LNCaP clone FGC (cell line): ENCODE data around the gene ABCC5.

Experiments
- DNase-seq: peaks from one replicate; pipeline ENCODE4 v3.0.0-alpha.2; 2011; ENCODE audit warnings: low read depth
- H3K4me3 ChIP-seq: 2 replicates; pipeline ENCODE4 v1.5.1; 2011; ENCODE audit warnings: mild to moderate bottlenecking, low read depth, low read length, control low read depth
- TF ChIP-seq, protein P1 (sequence below): IDR thresholded peaks from 2 replicates; pipeline ENCODE4 v1.5.1; 2012; ENCODE audit warnings: mild to moderate bottlenecking; ENCODE audit not compliant: control insufficient read depth, insufficient read depth; ENCODE audit errors: extremely low read depth

The ABCC5 gene

DNA sequence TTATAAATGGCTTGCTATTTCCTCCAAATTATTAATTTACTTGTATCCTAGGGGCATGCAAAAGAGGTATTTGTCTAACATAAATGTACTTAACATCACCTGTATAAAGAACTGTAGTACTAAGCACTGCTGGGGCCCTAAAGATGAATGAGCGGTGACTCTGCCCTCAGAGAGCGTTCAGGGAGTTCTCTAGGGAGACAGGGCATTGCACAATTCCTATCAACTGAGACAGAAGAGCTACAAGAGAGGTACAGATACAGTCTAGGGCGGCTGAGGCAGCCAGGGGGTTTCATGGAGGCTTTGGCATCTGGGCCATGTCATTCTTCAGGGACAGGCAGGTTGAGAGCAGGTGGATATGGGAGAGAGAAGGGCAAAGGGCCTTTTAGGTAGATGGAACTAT, 93.1 kb downstream of the ABCC5 start:
- TF ChIP-seq, protein P1, sequence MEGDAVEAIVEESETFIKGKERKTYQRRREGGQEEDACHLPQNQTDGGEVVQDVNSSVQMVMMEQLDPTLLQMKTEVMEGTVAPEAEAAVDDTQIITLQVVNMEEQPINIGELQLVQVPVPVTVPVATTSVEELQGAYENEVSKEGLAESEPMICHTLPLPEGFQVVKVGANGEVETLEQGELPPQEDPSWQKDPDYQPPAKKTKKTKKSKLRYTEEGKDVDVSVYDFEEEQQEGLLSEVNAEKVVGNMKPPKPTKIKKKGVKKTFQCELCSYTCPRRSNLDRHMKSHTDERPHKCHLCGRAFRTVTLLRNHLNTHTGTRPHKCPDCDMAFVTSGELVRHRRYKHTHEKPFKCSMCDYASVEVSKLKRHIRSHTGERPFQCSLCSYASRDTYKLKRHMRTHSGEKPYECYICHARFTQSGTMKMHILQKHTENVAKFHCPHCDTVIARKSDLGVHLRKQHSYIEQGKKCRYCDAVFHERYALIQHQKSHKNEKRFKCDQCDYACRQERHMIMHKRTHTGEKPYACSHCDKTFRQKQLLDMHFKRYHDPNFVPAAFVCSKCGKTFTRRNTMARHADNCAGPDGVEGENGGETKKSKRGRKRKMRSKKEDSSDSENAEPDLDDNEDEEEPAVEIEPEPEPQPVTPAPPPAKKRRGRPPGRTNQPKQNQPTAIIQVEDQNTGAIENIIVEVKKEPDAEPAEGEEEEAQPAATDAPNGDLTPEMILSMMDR = no peak
- no peak overlapping the region for H3K4me3 ChIP-seq
- DNase-seq = no peak

DNA sequence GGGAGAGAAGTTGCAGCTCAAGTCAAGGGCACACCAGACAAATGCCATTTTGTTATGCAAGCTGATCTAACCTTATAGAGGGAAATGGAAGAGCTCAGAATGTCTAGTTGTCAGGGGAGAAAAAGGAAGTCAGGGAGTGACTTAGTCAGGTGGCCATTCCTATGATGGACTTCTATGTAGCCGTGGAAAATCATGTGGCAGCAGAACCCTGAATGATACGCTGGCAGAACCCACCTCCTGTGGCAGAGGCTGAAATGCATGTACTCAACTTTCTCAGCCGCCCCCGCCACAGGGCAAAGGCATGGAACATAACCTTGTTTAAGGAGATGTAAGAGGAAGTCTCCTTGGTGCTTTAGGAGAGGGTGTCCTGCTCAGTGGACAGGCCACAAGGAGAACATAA, 95.3 kb downstream of the ABCC5 start:
- TF ChIP-seq, protein P1 = no peak
- H3K4me3 ChIP-seq = no peak overlapping the region
- no peak for DNase-seq

DNA sequence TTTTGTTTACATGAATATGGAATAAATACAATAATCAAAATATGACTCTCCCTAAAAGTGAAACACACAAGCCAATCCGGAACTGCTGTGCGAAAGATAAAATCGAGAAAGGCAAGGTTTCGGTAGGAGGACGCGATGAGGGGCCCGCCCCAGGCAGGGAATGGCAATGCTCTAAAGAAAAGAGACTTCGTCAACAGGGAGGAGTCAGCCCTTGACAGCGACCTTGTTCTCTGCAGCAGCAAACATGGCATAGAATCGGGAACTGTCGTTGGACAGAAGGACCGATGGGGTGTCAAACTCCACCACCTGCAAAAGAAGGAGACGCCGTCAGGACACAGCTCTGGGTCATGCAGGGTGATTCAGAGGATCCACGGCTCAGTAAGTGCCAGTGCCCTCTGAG, 96.6 kb downstream of the ABCC5 start:
- DNase-seq = no peak
- TF ChIP-seq, protein P1 = no peak
- H3K4me3 ChIP-seq = no peak overlapping the region

DNA sequence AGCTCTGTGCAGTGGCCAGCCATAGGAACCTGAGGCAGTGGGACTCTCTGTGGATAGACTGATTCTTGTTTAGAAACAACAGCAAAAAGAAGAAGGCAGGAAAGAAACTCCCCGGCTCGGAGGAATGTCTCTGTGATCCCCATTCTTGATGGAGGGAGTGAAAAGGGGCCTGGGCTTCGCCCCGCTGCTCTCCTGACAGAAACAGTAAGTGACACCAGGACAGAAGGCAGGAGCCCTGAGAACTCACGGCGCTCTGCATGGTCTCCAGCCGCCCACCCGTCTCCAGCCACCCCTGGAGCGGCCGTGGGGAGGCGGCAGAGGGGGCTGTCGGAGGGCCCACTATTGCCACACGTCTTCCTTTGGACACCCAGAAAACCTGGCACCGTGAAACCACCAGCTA, 97.3 kb downstream of the ABCC5 start:
- TF ChIP-seq, protein P1 = no peak
- no peak for DNase-seq
- no peak overlapping the region for H3K4me3 ChIP-seq

- DNase-seq = no peak
- H3K4me3 ChIP-seq = no peak overlapping the region
- TF ChIP-seq, protein P1 = no peak
Measured at GRCh38 chr3:183918178-183918577, 99.5 kb downstream of the ABCC5 start.

DNA sequence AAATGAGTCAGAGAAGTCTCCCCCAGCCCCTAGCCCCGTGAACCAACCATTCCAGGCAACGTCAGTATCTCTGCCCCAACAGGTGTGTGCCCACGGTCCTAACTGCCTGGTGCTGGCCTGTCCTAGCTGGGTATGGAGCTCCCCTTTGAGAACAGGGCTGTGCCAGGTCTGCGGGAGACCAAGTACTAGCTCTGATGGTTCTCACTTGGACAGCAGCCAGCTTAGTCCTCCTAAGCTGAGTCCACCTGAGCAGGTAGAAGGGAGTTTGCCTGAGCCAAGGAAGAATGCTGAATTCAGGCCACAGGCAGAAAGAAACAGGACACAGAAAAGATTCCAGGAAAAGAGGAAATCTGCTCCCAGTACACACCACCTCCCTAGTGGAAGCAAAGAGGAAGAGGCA, 99.9 kb downstream of the ABCC5 start:
- TF ChIP-seq, protein P1 = no peak
- no peak for DNase-seq
- H3K4me3 ChIP-seq = no peak overlapping the region

- DNase-seq = no peak
- H3K4me3 ChIP-seq = no peak overlapping the region
- TF ChIP-seq, protein P1 = no peak
Measured at GRCh38 chr3:183914856-183915255, 102.8 kb downstream of the ABCC5 start.
